Adipocyte (in vitro differentiated cells): ENCODE measurements around the gene TNFAIP8L1.

ENCODE experiments used
- DNase-seq: peaks from one replicate; pipeline ENCODE4 v3.0.0-alpha.2; 2015; ENCODE audit warnings: low read depth
- H3K27me3 ChIP-seq: replicated peaks from 2 replicates; pipeline ENCODE4 v1.7.0; 2013; ENCODE audit warnings: mild to moderate bottlenecking, low read length, moderate library complexity; ENCODE audit not compliant: control insufficient read depth, insufficient read depth
- H3K36me3 ChIP-seq: 2 replicates; pipeline ENCODE4 v1.7.0; 2013; ENCODE audit warnings: low read length, mild to moderate bottlenecking, moderate library complexity; ENCODE audit not compliant: control insufficient read depth, insufficient read depth, severe bottlenecking
- H3K4me1 ChIP-seq: 2 replicates; pipeline ENCODE4 v1.7.0; 2013; ENCODE audit warnings: mild to moderate bottlenecking, low read length, moderate library complexity; ENCODE audit not compliant: control insufficient read depth, insufficient read depth
- H3K4me3 ChIP-seq: 2 replicates; pipeline ENCODE4 v1.7.0; 2013; ENCODE audit warnings: mild to moderate bottlenecking, low read length, moderate library complexity
- H3K9ac ChIP-seq: 2 replicates; pipeline ENCODE4 v1.7.0; 2013; ENCODE audit warnings: mild to moderate bottlenecking, low read length, moderate library complexity
- H3K9me3 ChIP-seq: 2 replicates; pipeline ENCODE4 v1.7.0; 2013; ENCODE audit warnings: mild to moderate bottlenecking, low read length, moderate library complexity; ENCODE audit not compliant: control insufficient read depth

TNFAIP8L1 gene

DNA sequence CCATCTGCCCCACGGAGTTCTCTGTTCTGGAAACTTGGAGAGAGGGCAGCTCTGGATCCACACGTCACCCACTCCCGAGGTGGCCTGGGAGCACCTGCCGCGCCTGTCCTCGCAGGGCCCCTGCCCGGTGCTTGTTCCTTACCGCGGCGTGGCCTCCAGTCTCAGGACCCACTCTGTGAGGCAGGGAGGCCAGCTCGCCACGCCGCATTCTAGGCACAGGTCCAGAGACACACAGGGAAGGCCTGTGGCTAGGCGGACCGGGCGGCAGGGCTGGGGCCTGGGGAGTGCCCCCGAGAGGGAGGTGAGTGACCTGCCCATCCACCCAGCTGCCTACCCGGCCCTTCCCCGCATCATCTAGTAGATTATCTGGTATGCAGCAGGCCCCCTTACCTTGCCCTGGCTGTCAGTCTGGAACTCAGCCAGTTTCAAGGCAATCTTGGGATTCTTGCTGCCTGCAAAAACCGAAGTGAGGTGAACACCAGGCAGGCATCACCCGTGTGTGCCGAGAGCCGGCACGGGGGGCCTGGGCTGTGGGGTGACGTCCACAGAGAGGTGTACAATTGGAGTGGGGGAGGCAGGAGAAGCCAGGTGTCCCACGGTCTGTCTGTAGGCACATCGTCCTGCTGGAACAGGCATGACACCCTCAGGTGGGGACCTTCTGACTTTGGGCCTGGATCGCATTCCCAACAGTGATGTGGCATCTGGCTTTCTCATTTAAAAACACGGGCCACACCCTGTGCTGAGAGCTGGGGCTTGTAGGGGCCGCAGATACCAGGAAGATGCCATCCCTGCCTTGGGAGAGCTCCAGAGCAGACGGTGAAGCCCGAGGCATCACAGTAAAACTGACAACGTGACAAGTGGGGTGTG is 60.7 kb downstream of the TNFAIP8L1 start:
- no peak for DNase-seq
- no peaks in the 10 kb centered on the region for H3K9me3 ChIP-seq

GRCh38 chr19:4700693-4700970 is 61.3 kb downstream of the TNFAIP8L1 start:
- no peak for DNase-seq

More for the DNA sequence above, 60.7 kb downstream of the TNFAIP8L1 start:
- Histone ChIP-seq H3K4me3 (no peak overlapping the region), H3K27me3 (no peaks in the 10 kb centered on the region), H3K36me3 (peaks cover 73% of the 10 kb centered on the region), H3K4me1 (peaks cover 8% of the 10 kb centered on the region), H3K9ac (no peak overlapping the region)

DNA sequence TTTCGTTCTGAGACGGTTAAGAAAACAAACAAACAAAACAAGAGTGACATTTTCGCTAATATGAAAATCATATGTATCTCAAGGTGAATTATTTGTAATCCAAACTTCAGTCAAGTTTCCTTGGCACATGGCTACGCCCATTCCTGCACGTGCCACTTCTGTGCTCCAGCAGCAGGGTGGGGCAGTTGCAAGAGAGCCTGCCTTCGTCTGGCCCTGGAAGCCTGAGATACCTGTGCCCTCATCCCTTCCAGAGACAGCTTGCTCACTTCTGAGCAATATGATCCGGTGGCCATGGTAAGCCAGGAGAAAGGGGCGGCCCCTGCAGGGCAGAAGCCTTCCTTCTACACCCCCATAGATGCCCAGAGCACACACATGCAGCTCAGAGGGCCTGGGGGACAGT is 62.2 kb downstream of the TNFAIP8L1 start:
- Histone ChIP-seq H3K4me1 (peaks cover 14% of the 10 kb centered on the region), H3K27me3 (no peaks in the 10 kb centered on the region), H3K9ac (no peak overlapping the region), H3K36me3 (peaks cover 71% of the 10 kb centered on the region), H3K4me3 (no peak overlapping the region), H3K9me3 (no peaks in the 10 kb centered on the region)
- no peak for DNase-seq

More at GRCh38 chr19:4700693-4700970, 61.3 kb downstream of the TNFAIP8L1 start:
- no peaks in the 10 kb centered on the region for H3K27me3 ChIP-seq
- H3K36me3 ChIP-seq = peaks cover 71% of the 10 kb centered on the region
- no peaks in the 10 kb centered on the region for H3K9me3 ChIP-seq
- no peak overlapping the region for H3K4me3 ChIP-seq
- H3K4me1 ChIP-seq = peaks cover 11% of the 10 kb centered on the region
- H3K9ac ChIP-seq = no peak overlapping the region

GRCh38 chr19:4702764-4703163 is 63.4 kb downstream of the TNFAIP8L1 start:
- peaks cover 16% of the 10 kb centered on the region for H3K4me1 ChIP-seq
- no peaks in the 10 kb centered on the region for H3K27me3 ChIP-seq
- no peak overlapping the region for H3K9ac ChIP-seq
- no peaks in the 10 kb centered on the region for H3K9me3 ChIP-seq
- no peak overlapping the region for H3K4me3 ChIP-seq
- DNase-seq = no peak
- peaks cover 59% of the 10 kb centered on the region for H3K36me3 ChIP-seq

- Histone ChIP-seq H3K4me3 (no peak overlapping the region), H3K9me3 (no peaks in the 10 kb centered on the region), H3K9ac (no peak overlapping the region), H3K4me1 (peaks cover 26% of the 10 kb centered on the region), H3K27me3 (no peaks in the 10 kb centered on the region), H3K36me3 (peaks cover 52% of the 10 kb centered on the region)
- no peak for DNase-seq
Measured at GRCh38 chr19:4703671-4704316, 64.5 kb downstream of the TNFAIP8L1 start.

DNA sequence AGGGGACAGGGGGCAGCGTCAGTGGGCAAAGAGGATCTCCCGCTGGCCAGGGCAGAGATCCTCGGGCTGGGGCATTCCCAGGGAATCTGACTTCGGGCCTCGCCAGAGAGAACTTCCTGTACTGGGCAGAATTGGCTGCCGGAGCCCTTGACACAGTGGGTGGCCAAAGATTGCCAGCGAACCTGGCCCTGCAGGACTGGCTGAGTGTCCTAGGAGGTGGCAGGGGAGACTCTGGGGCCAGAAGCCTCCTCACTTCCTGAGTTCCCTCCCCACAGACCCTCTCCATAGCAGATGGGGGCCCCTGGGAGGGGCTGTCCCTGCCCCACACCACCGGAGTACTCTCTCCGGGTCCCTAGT is 65.0 kb downstream of the TNFAIP8L1 start:
- H3K36me3 ChIP-seq = peaks cover 52% of the 10 kb centered on the region

More for the DNA sequence above, 65.0 kb downstream of the TNFAIP8L1 start:
- DNase-seq = no peak
- no peaks in the 10 kb centered on the region for H3K27me3 ChIP-seq
- H3K4me3 ChIP-seq = no peak overlapping the region
- H3K4me1 ChIP-seq = peaks cover 31% of the 10 kb centered on the region
- H3K9ac ChIP-seq = no peak overlapping the region
- no peaks in the 10 kb centered on the region for H3K9me3 ChIP-seq
